HL-60 (cell line): ENCODE results near the gene CHADL.

Source experiments
- CTCF ChIP-seq: IDR thresholded peaks from one replicate; pipeline ENCODE4 v1.5.1; 2011; ENCODE audit warnings: low read length, control low read depth, inconsistent platforms; ENCODE audit not compliant: insufficient read depth
- POLR2AphosphoS5 ChIP-seq: IDR thresholded peaks from 2 replicates; pipeline ENCODE4 v1.6.1; 2012; ENCODE audit warnings: low read depth
- REST ChIP-seq: IDR thresholded peaks from 2 replicates; pipeline ENCODE4 v1.6.1; 2012; ENCODE audit warnings: low read depth; ENCODE audit not compliant: insufficient replicate concordance

- TF ChIP-seq POLR2AphosphoS5 (no peak), CTCF (no peak), REST (no peak)
These were observed 17.8 kb downstream of the CHADL start for GRCh38 chr22:41222846-41223507.
